A549 (cell line): ENCODE data around the gene BUD23. TPM values are rescaled to one million over a fixed set of nuclear protein-coding genes. Genes with fewer than 3 reads are reported as not detected.
A peak's percentile ranks its signal among the peaks of the same experiment; 100 is the strongest.

ENCODE experiments used
- ATAC-seq, 2 experiments: fragments of 200-7000 bp in 1 of 2; fragments of >200 bp in 1 of 2; cut with Nextera tagmentation in 1 of 2; cut with Tn5 transposase in 1 of 2; 3 replicates each; pipeline versions ENCODE4 v1.8.0 to v1.9.1; 2018 to 2020; ENCODE audit warnings: mild to moderate bottlenecking in 1 of 2, moderate library complexity in 1 of 2
- CTCF ChIA-PET: fragments of 300-600 bp; sonication (Branson Sonifier 250); formaldehyde crosslinking; extraction: SDS; loops from one replicate; lab custom pipeline; 2021; ENCODE audit warnings: antibody characterized with exemption, inconsistent platforms; lab: Yijun Ruan, JAX
- POLR2A ChIA-PET: fragments of 350-600 bp; formaldehyde crosslinking; extraction: SDS; loops from one replicate; lab custom pipeline; 2021; ENCODE audit warnings: antibody characterized with exemption, inconsistent platforms; lab: Yijun Ruan, JAX
- DNase-seq, 2 experiments: peaks; one replicate each; pipeline versions ENCODE4 v3.0.0 to v3.0.0-alpha.2; 2011 to 2016; ENCODE audit warnings: low read depth in 1 of 2, low spot score in 1 of 2
- FAIRE-seq: peaks from 2 replicates; lab custom pipeline; 2011; peaks lifted over from hg19 to GRCh38; lab: Jason Lieb, UNC
- H3K27ac ChIP-seq, 2 experiments: fragments of >200 bp; sonication (Bioruptor Twin); formaldehyde crosslinking; 3 replicates each; pipeline ENCODE4 v1.5.1; 2016 to 2017
- H3K4me1 ChIP-seq: fragments of >200 bp; sonication (Bioruptor Twin); formaldehyde crosslinking; 3 replicates; pipeline ENCODE4 v1.6.1; 2016
- H3K4me2 ChIP-seq: fragments of >200 bp; sonication (Bioruptor Twin); formaldehyde crosslinking; 3 replicates; pipeline ENCODE4 v1.6.1; 2016
- H3K4me3 ChIP-seq: fragments of >200 bp; sonication (Bioruptor Twin); formaldehyde crosslinking; 3 replicates; pipeline ENCODE4 v1.5.1; 2016
- H3K9me3 ChIP-seq: fragments of >200 bp; sonication (Bioruptor Twin); formaldehyde crosslinking; 3 replicates; pipeline ENCODE4 v1.6.1; 2016
- BHLHE40 ChIP-seq: IDR thresholded peaks from 2 replicates; pipeline ENCODE4 v1.6.1; 2012; ENCODE audit warnings: low read depth, low read length, inconsistent platforms
- CBX2 ChIP-seq: fragments of 200-600 bp; sonication (generic); IDR thresholded peaks from 2 replicates; pipeline ENCODE4 v1.6.1; 2016; ENCODE audit warnings: low read depth, mild to moderate bottlenecking, borderline replicate concordance
- EHF ChIP-seq: fragments of 250-450 bp; sonication (Bioruptor Pico); IDR thresholded peaks from 2 replicates; pipeline ENCODE4 v1.5.0; 2020; ENCODE audit warnings: mild to moderate bottlenecking
- EP300 ChIP-seq, 2 experiments: fragments of >200 bp; sonication (Bioruptor Twin); formaldehyde crosslinking; IDR thresholded peaks; 2 replicates in 1 of 2; 3 replicates in 1 of 2; pipeline ENCODE4 v1.6.1; 2016 to 2017
- FOSB ChIP-seq: fragments of 250-450 bp; sonication (Bioruptor Pico); IDR thresholded peaks from 2 replicates; pipeline ENCODE4 v1.5.0; 2020; ENCODE audit warnings: mild to moderate bottlenecking, moderate library complexity
- FOSL2 ChIP-seq, 2 experiments: fragments of 450-650 bp in 1 of 2; fragments of >200 bp in 1 of 2; sonication (Bioruptor Twin) in 1 of 2; formaldehyde crosslinking; IDR thresholded peaks; 2 replicates each; pipeline versions ENCODE4 v1.5.0 to v1.6.1; 2016 to 2020; ENCODE audit warnings: mild to moderate bottlenecking in 1 of 2, moderate library complexity in 1 of 2
- FOXS1 ChIP-seq: fragments of 250-450 bp; sonication (Bioruptor Pico); IDR thresholded peaks from 2 replicates; pipeline ENCODE4 v1.5.0; 2020; ENCODE audit warnings: mild to moderate bottlenecking, moderate library complexity
- GATA3 ChIP-seq: IDR thresholded peaks from 2 replicates; pipeline ENCODE4 v1.6.1; 2012; ENCODE audit warnings: borderline replicate concordance
- HEYL ChIP-seq: fragments of 250-450 bp; sonication (Bioruptor Pico); IDR thresholded peaks from 2 replicates; pipeline ENCODE4 v1.8.0; 2021; ENCODE audit warnings: mild to moderate bottlenecking, moderate library complexity
- HOXA7 ChIP-seq: fragments of 250-450 bp; sonication (Bioruptor Pico); IDR thresholded peaks from 2 replicates; pipeline ENCODE4 v1.5.0; 2020; ENCODE audit warnings: mild to moderate bottlenecking, moderate library complexity
- HOXB5 ChIP-seq: fragments of 250-450 bp; sonication (Bioruptor Pico); IDR thresholded peaks from 2 replicates; pipeline ENCODE4 v1.5.0; 2020; ENCODE audit warnings: mild to moderate bottlenecking, moderate library complexity
- JUN ChIP-seq, 2 experiments: fragments of >200 bp; sonication (Bioruptor Twin); formaldehyde crosslinking; IDR thresholded peaks; 2 replicates in 1 of 2; 3 replicates in 1 of 2; pipeline ENCODE4 v1.6.1; 2016 to 2017
- JUNB ChIP-seq: fragments of >200 bp; sonication (Bioruptor Twin); formaldehyde crosslinking; IDR thresholded peaks from 2 replicates; pipeline ENCODE4 v1.6.1; 2016
- KDM1A ChIP-seq: fragments of 200-600 bp; sonication (generic); IDR thresholded peaks from 2 replicates; pipeline ENCODE4 v1.6.1; 2016; ENCODE audit warnings: low read depth, mild to moderate bottlenecking
- MAFK ChIP-seq: fragments of 450-650 bp; IDR thresholded peaks from 2 replicates; pipeline ENCODE4 v1.6.1; 2014; ENCODE audit not compliant: partially characterized antibody
- NFE2L2 ChIP-seq: fragments of 150-350 bp; conservative IDR thresholded peaks from 2 replicates; pipeline ENCODE4 v1.6.1; 2014; ENCODE audit warnings: low read length
- NR3C1 ChIP-seq: fragments of >200 bp; sonication (Bioruptor Twin); formaldehyde crosslinking; IDR thresholded peaks from 3 replicates; pipeline ENCODE4 v1.6.1; 2017
- RAD21 ChIP-seq, 2 experiments: fragments of >200 bp in 1 of 2; sonication (Bioruptor Twin) in 1 of 2; formaldehyde crosslinking in 1 of 2; IDR thresholded peaks in 1 of 2; conservative IDR thresholded peaks in 1 of 2; 2 replicates in 1 of 2; 3 replicates in 1 of 2; pipeline ENCODE4 v1.6.1; 2012 to 2018; ENCODE audit warnings: inconsistent platforms in 1 of 2
- RFX5 ChIP-seq: fragments of 450-650 bp; IDR thresholded peaks from 2 replicates; pipeline ENCODE4 v1.7.1; 2014; ENCODE audit warnings: antibody characterized with exemption, mild to moderate bottlenecking, moderate library complexity
- SMC3 ChIP-seq: fragments of >200 bp; sonication (Bioruptor Twin); formaldehyde crosslinking; IDR thresholded peaks from 3 replicates; pipeline ENCODE4 v1.6.1; 2018; ENCODE audit warnings: inconsistent platforms
- SREBF2 ChIP-seq: fragments of 450-650 bp; IDR thresholded peaks from 2 replicates; pipeline ENCODE4 v1.6.1; 2014; ENCODE audit warnings: mild to moderate bottlenecking, moderate library complexity
- TP53 ChIP-seq: fragments of 250-450 bp; sonication (Bioruptor Pico); IDR thresholded peaks from 2 replicates; pipeline ENCODE4 v1.5.0; 2021; ENCODE audit warnings: mild to moderate bottlenecking, moderate library complexity
- ZC3H11A ChIP-seq: fragments of 450-650 bp; IDR thresholded peaks from 2 replicates; pipeline ENCODE4 v1.6.1; 2014; ENCODE audit warnings: antibody characterized with exemption, mild to moderate bottlenecking
- ZNF302 ChIP-seq: fragments of 250-450 bp; sonication (Bioruptor Pico); IDR thresholded peaks from 2 replicates; pipeline ENCODE4 v1.9.0; 2021; ENCODE audit warnings: inconsistent platforms, mild to moderate bottlenecking, moderate library complexity
- ZSCAN20 ChIP-seq: fragments of 250-450 bp; sonication (Bioruptor Pico); IDR thresholded peaks from 2 replicates; pipeline ENCODE4 v1.8.0; 2022; ENCODE audit warnings: mild to moderate bottlenecking, moderate library complexity
- WGBS: methylation state at CpG from one replicate; pipeline ENCODE4 v1.1.6; 2017; ENCODE audit errors: missing lambda C conversion rate; 5-methylcytosine and 5-hydroxymethylcytosine counted together
- polyA plus RNA-seq, 4 experiments: library from polyadenylated mRNA; depleted of rRNA in 3 of 4; stranded (reverse); fragments of >200 nt; fragmentation: RNase III in 1 of 4; extraction: RNeasy Plus Mini Kit Qiagen cat#74134 plus additional on column Dnase treatment in 1 of 4; gene quantifications; 2 replicates in 3 of 4; 3 replicates in 1 of 4; pipeline ENCODE4 v1.2.3, GENCODE V29; 2011 to 2017
- TF ChIP-seq, protein P1 (sequence below): fragments of >200 bp; sonication (Bioruptor Twin); formaldehyde crosslinking; IDR thresholded peaks from 3 replicates; pipeline ENCODE4 v1.6.1; 2016
- TF ChIP-seq, protein P2 (sequence below): IDR thresholded peaks from 2 replicates; pipeline ENCODE4 v1.6.1; 2012
- TF ChIP-seq, protein P3 (sequence below): fragments of 250-450 bp; sonication (Bioruptor Pico); IDR thresholded peaks from 2 replicates; pipeline ENCODE4 v1.5.0; 2020; ENCODE audit warnings: low read depth, mild to moderate bottlenecking, moderate library complexity
- TF ChIP-seq, protein P4 (sequence below): IDR thresholded peaks from 2 replicates; pipeline ENCODE4 v1.6.1; 2012

The BUD23 gene
- polyA plus RNA-seq, 2 of the 4 experiments (the other 2 are of a cell fraction): 134 to 161 TPM

DNA sequence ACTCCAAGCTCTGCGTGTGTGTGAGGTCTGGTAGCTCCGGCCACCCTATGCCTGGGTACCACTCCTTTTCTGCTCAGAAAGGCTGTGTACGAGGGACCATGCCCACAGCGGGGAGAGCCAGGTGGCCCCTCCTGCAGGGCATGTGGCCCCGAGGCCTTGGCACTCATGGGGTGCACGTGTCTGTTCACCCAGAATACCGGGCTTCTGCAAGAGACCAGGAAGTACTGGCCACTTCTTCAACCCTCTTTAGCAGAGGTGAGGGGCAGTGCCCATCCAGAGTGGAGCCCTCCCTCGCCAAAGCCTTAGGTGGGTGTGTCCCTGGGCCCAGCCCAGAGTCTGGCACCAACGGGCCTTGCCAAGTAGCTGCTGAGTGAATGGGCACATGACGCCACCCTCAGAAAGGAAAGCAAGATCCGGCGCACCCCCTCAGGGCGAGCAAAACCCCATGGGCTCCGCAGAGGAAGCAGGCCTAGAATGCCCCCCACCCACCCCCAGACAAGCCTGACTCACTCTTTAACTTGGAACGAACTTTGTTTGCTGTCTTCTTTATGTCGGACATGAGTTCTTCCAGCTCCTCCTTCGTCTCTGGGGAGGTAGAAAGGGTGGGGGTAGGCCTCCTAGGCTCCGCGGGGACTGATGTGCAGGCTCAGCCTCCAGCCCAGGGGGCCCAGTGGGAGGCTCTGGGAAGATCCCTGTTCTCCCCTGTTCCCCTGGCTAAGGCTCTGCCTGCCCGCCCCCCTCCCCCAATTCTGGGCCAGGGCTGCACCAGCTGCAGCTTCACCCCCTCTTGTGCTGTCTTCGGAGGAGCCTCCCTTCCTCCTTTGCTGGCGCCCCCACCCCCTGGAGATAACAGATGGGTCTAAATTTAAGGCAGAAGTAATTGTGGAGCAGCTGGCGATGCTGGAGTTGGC is 21.5 kb downstream of the BUD23 start (continued):
- TF ChIP-seq, protein P1, sequence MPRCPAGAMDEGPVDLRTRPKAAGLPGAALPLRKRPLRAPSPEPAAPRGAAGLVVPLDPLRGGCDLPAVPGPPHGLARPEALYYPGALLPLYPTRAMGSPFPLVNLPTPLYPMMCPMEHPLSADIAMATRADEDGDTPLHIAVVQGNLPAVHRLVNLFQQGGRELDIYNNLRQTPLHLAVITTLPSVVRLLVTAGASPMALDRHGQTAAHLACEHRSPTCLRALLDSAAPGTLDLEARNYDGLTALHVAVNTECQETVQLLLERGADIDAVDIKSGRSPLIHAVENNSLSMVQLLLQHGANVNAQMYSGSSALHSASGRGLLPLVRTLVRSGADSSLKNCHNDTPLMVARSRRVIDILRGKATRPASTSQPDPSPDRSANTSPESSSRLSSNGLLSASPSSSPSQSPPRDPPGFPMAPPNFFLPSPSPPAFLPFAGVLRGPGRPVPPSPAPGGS: peak; percentile 81; the same call in 1 of the 3 replicates
- peak; percentile 96 to 97 for TF ChIP-seq JUN (IDR thresholded peaks at IDR 0.05)
- 0 out of 2 replicates have a peak, but pooled peaks have one; percentile 25 for TF ChIP-seq HOXA7 (CRISPR knock-in tag)
- peak; percentile 92 for TF ChIP-seq GATA3
- no peak for TF ChIP-seq ZC3H11A
- peak; percentile 49; the same call in 2 of the 3 replicates for TF ChIP-seq SMC3
- no peak for TF ChIP-seq TP53 (CRISPR knock-in tag)

DNA sequence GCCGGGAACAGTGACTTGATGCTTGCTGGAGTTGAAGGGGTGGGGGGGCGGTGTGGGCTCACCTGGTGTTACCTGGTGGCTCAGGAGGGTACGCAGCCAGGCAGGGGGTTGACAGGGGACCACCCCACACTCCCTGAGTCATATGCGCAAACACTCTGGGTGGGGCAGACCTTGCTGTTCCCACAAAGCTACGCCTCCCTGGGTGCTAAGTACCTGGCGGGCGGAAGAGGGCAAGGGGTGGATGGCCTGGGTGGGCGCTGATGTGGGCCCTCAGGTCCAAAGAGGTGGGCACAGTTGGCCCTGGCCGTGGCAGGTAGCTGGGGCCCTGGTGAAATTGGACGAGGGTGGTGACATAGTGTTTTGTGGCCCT is 22.1 kb downstream of the BUD23 start:
- peak overlapping the region; percentile 90 for H3K4me2 ChIP-seq
- H3K27ac ChIP-seq: peak overlapping the region; percentile 99 to 100
- H3K4me1 ChIP-seq: peaks cover 93% of the 10 kb centered on the region
- 0 out of 3 replicates have a peak overlapping the region, but pooled peaks have one; percentile 13 for H3K4me3 ChIP-seq
- CTCF ChIA-PET: interaction anchor here (0.7 to 4.4 kb wide), 19 partner anchors 9 to 99 kb away, joined by 3 to 57 read pairs (median 7); partner anchors contain the start of genes STX1A and VPS37D
- DNase-seq (peak in 1 of 2 experiments; percentile 88), ATAC-seq (peak; percentile 11 to 13), FAIRE-seq (no peak)
- POLR2A ChIA-PET: interaction anchor here (0.6 to 5.0 kb wide), 12 partner anchors 8 to 574 kb away, joined by 3 to 135 read pairs (median 5); partner anchors contain the start of genes ABHD11, BUD23, DNAJC30 and MLXIPL
- TF ChIP-seq HEYL (CRISPR knock-in tag): no peak; the same call in 1 of the 2 replicates
- TF ChIP-seq KDM1A: peak; percentile 1; the same call in 1 of the 2 replicates
- TF ChIP-seq EHF (CRISPR knock-in tag): no peak
- TF ChIP-seq HOXB5 (CRISPR knock-in tag): peak; percentile 61; the same call in 1 of the 2 replicates
- no peak for TF ChIP-seq GATA3
- TF ChIP-seq SMC3: no peak
- TF ChIP-seq NR3C1: no peak
- TF ChIP-seq FOSL2 (IDR thresholded peaks at IDR 0.05): peak; percentile 18; the same call in 1 of the 2 replicates
- TF ChIP-seq FOSL2 (CRISPR knock-in tag; IDR thresholded peaks at IDR 0.05): peak; percentile 40
- TF ChIP-seq ZC3H11A: no peak
- 0 out of 2 replicates have a peak, but pooled peaks have one; percentile 18 for TF ChIP-seq FOXS1 (CRISPR knock-in tag)
- TF ChIP-seq TP53 (CRISPR knock-in tag): no peak
- no peak for TF ChIP-seq JUNB
- WGBS: 6% methylated on average over 6 of the region's 10 CpGs
- no peaks in the 10 kb centered on the region for H3K9me3 ChIP-seq

DNA sequence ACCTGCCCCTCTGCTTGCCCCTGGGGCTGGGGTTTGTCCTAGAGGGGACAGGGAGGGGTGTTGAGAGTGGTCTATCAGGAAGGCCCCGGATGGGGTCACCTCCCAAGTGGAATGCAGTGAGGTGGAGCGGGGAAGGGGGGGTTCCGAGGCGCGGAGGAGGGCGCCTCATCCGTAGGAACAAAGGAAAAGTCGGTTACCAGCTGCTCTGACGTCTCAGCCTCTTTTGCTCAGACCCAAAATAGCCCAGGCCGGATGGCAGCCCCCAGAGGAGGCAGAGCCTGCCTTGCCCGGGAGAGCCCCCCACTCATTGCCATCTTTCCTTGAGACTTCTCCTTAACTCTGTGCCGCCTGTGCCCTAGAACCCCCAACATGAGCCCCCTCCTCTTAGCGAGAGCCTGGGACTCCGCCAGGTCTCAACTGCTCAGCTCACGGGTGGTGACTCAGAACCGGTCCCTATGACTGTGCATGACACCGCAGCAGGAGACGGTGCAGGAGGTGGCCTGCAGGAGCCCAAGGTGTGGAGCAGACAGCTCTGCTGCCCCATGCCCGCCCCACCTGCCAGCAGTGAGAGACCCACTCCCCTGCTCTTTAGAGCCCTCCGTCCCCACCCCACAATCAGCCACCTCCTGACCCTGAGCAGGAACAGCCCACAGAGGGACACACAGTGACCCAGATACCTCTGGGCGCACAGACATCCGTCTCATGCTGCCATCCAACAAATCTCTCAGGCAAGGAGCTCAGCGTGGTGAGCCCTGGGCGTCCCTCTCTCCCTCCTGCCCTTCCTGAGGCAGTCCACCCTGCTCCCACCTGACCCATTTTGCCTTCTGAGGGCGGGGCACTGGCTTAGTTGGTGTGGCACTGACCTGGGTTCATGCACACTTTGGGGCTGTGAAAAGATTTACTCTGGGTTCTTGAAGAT is 23.0 kb downstream of the BUD23 start:
- Histone ChIP-seq H3K4me1 (peaks cover 93% of the 10 kb centered on the region), H3K9me3 (no peaks in the 10 kb centered on the region), H3K4me3 (peak overlapping the region; percentile 30; the same call in 2 of the 3 replicates), H3K27ac (peak overlapping the region; percentile 99 to 100), H3K4me2 (peak overlapping the region; percentile 90)
- peak; percentile 36 to 57 for ATAC-seq
- peak; percentile 89 to 91 for DNase-seq
- 4% methylated on average over 22 of the region's 25 CpGs for WGBS
- CTCF ChIA-PET: interaction anchor here (0.6 to 4.4 kb wide), 16 partner anchors 10 to 675 kb away, joined by 3 to 57 read pairs (median 7); partner anchors contain the start of genes STX1A and VPS37D
- peak; percentile 13 for FAIRE-seq
- POLR2A ChIA-PET: interaction anchor here (0.6 to 5.0 kb wide), 11 partner anchors 9 to 258 kb away, joined by 3 to 135 read pairs (median 4); partner anchors contain the start of genes BUD23, DNAJC30 and STX1A
- TF ChIP-seq FOSB (CRISPR knock-in tag): peak; percentile 32; the same call in 1 of the 2 replicates
- TF ChIP-seq ZNF302 (CRISPR knock-in tag): no peak
- TF ChIP-seq NFE2L2: peak; percentile 60
- peak; percentile 50 to 58; a peak in 1 of 5 replicates for TF ChIP-seq EP300 (IDR thresholded peaks at IDR 0.05)
- TF ChIP-seq FOSL2 (IDR thresholded peaks at IDR 0.05): peak; percentile 78
- peak; percentile 95 for TF ChIP-seq FOSL2 (CRISPR knock-in tag; IDR thresholded peaks at IDR 0.05)
- no peak for TF ChIP-seq RAD21 (conservative IDR thresholded peaks at IDR 0.05 in 1 of 2, IDR thresholded peaks at IDR 0.05 in 1 of 2)
- no peak for TF ChIP-seq SREBF2
- TF ChIP-seq, protein P2, sequence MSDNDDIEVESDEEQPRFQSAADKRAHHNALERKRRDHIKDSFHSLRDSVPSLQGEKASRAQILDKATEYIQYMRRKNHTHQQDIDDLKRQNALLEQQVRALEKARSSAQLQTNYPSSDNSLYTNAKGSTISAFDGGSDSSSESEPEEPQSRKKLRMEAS: peak; percentile 68
- peak; percentile 72 for TF ChIP-seq JUNB
- no peak for TF ChIP-seq CBX2
- peak; percentile 48; the same call in 1 of the 2 replicates for TF ChIP-seq BHLHE40
- TF ChIP-seq, protein P3, sequence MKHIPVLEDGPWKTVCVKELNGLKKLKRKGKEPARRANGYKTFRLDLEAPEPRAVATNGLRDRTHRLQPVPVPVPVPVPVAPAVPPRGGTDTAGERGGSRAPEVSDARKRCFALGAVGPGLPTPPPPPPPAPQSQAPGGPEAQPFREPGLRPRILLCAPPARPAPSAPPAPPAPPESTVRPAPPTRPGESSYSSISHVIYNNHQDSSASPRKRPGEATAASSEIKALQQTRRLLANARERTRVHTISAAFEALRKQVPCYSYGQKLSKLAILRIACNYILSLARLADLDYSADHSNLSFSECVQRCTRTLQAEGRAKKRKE (CRISPR knock-in tag): no peak; the same call in 1 of the 2 replicates
- TF ChIP-seq MAFK: peak; percentile 73
- TF ChIP-seq GATA3: peak; percentile 54
- no peak for TF ChIP-seq RFX5
- no peak for TF ChIP-seq ZSCAN20
- TF ChIP-seq, protein P4, sequence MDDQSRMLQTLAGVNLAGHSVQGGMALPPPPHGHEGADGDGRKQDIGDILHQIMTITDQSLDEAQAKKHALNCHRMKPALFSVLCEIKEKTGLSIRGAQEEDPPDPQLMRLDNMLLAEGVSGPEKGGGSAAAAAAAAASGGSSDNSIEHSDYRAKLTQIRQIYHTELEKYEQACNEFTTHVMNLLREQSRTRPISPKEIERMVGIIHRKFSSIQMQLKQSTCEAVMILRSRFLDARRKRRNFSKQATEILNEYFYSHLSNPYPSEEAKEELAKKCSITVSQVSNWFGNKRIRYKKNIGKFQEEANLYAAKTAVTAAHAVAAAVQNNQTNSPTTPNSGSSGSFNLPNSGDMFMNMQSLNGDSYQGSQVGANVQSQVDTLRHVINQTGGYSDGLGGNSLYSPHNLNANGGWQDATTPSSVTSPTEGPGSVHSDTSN: no peak
